ENCODE measurements around the gene ICE2.
"Not testable (repeated sequence)": the region's sequence is repeated elsewhere in the genome, so short reads cannot be mapped to it uniquely, and the experiment has no call there.

Gene ICE2

DNA sequence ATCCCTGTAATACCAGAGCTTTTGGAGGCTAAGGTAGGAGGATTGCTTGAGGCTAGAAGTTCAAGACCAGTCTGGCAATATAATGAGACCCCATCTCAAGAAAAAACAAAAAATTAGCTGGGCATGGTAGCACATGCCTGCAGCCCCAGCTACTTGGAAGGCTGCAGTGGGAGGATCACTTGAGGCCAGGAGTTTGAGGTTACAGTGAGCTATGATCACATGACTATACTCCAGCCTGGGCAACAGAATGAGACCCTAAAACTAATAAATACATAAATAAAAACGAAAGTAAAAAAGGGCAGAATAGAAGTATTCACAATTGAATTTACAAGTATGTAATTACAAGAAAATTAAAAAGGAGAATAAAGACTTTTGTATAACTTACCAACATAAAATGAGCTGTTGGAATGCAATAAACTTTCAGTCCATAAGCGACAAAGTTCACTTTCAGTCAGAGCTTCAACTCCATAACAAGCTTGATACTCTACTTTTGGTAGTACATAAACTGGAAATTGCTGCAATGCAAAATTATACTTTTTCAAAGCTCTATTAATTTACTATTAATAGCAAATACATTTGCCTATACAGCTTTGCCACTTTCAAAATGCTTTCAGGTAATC lies 36.8 kb downstream of the ICE2 start:
- DNase-seq, result no peak

DNA sequence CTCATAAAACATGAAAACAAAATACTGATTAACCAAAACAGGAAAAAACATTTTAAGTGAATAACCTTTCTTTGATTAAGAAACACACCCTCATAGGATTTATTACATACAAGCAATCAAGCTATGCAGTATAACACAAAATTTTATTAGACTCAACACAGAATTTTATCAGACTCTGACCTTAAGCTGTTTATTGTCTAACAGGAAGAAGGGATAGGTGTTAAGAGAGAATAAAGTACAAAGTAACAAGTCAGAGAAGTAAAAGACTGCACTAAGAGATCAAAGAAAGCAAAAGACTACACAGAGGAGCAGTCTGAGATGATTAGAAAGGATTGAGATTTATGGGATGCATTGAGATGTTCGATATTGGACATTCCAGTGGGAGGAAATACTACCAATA lies 37.6 kb downstream of the ICE2 start:
- no peak for DNase-seq

DNA sequence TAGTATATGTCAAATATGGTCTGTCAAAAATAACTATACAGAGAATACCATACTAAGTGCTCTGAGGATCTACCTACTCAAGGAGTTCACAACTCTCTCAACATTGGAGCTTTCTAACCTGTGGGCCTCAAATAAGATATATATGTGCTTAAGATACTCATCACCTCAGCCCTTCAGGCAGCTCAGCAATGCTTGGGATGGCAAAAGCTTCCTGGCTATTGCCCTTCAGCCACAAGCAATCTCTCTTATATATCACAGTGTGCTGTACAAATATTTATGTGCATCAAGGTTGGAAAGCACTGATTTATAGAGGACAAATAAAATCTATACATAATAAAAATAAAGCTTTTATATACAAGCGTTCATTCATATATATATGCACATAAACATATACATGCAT lies 40.3 kb downstream of the ICE2 start:
- no peak for DNase-seq

- no peak for DNase-seq
Observed at GRCh38 chr15:60428935-60429334, 50.0 kb downstream of the ICE2 start.

DNA sequence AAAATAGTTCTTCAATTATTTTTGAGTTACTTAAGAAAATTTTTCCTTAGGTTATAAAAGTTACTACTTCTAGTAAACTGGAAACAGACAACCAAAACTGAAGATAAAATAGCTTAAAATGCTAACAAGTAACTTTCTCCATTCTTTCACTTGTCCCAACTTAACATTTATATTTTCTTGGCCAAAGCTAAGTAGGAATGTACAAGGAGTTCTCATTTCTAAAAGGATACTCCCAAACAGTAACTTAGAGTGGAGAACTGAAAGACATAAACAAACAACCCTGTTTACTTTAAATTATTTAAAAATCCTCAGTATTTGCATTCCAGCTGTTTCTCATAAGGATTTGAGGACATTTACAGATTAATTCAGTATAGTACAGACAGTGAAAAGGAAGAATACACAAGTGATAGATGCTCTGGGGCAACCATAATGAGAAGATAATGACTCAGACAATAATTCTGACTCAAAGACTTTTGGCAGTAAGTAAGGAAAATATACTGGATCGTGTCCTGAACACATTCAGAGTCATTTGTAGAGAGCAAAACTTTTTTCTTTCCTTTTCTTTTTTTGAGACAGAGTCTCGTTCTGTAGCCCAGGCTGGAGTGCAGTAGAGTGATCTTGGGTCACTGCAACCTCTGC lies 52.0 kb downstream of the ICE2 start:
- no peak for DNase-seq

- no peak for DNase-seq
Observed at GRCh38 chr15:60425461-60425860, 53.5 kb downstream of the ICE2 start.

DNA sequence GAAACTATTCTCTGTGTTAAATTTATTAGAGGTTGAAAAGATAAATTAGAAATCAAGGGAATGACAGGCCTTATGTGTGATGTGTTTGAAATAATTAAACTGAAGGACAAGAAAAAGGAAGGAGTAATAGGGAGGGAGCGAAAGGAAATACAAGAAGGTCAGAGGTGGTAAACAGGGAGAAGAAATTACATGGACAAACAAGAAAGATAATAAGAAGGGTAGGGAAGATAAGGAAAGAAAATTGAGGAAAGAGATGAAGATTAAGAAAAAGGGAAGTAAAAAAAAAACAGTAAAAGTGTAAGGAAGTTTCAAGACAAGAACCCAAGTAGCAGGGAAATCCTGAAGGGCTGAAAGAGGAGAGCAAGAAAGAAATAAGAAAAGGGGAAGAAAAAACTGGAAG lies 54.9 kb downstream of the ICE2 start:
- DNase-seq, result no peak

GRCh38 chr15:60423537-60423936 lies 55.4 kb downstream of the ICE2 start:
- no peak for DNase-seq

GRCh38 chr15:60421544-60421943 lies 57.4 kb downstream of the ICE2 start:
- no peak for DNase-seq

DNA sequence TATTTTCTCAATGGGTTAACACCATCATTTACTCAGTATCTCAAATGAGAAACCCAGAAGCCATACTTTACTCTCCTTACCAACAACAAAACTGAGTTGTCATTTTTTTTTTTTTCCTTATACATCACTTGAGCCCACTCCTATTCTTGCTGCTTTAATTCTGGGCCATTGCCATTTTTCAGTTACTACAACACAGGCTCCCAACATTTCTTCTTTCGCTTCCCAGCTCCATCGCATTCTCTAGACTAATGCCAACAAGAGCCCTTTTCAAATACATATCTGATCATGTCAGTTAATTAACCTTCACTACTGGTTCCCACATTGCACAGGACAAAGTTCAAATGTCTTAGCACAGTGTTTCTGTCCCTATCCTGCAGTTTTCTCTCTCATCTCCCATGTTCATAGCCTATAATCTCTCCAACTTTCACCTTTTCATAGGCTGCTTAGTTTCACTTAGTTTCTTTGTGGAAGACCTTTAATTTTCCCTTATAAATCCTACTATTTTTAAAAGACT lies 58.7 kb downstream of the ICE2 start:
- DNase-seq, result no peak

GRCh38 chr15:60419753-60420152 lies 59.2 kb downstream of the ICE2 start:
- no peak for DNase-seq

DNA sequence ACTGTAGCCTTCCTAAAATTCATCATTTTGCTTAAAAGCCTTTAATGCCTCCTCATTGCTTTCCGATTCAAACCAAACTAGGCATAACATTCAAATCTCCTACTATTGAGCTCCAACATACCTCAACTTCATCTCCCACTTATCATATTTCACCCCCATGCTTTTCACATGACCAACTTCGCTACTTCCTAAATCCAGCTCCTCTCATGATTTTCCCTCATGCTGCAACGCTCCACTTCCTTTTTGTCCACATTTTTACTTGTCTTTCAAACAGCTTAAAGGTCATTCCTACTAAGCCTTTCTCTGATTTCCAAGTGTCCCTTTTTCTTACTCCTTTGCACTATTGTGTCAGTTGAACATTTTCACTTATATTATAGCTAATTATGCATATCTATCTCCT lies 60.8 kb downstream of the ICE2 start:
- no peak for DNase-seq

DNA sequence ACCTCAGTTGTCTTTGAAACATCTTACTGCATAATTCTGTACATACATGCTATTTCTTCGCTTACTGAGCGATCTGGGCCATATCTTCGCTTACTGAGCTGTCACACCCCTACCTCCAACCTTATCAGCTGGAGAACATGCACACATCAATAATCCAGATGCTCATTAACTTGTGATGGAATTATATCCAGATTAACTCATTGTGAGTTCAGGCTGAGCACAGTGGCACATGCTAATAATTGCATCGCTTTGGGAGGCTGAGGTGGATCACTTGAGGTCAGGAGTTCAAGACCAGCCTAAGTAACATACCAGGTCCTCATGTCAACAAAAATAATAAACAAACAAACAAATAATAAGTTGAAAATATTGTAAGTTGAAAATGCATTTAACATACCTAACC lies 61.8 kb downstream of the ICE2 start:
- no peak for DNase-seq

DNA sequence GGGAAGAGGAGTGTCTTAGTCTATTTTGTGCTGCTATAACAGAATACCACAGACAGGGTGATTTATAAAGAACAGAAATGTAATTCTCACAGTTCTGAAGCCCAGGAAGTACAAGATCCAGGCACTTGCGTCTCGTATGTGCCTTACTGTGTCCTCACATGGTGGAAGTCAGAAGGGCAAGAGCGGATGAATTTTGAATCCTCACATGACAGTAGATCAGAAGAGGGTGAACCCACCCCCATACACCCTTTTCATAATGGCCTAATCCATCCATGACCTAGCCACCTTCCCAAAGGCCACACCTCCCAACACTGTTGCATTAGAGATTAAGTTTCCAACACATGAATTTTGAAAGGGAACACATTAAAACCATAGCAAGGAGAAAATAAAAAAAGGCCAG lies 62.5 kb downstream of the ICE2 start:
- DNase-seq, result no peak

- no peak for DNase-seq
Observed at GRCh38 chr15:60414016-60414682, 64.8 kb downstream of the ICE2 start.

GRCh38 chr15:60413231-60413824 lies 65.6 kb downstream of the ICE2 start:
- no peak for DNase-seq

DNA sequence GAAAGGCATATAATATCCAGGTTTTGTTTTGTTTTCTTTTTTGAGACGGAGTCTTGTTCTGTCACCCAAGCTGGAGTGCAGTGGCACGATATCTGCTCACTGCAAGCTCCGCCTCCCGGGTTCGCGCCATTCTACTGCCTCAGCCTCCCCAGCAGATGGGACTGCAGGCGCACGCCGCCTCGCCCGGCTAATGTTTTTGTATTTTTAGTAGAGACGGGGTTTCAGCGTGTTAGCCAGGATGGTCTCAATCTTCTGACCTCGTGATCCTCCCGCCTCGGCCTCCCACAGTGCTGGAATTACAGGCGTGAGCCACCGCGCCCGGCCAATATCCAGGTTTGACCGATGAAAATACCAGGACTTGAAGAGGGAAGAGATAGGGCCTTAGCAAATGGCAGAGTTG lies 66.1 kb downstream of the ICE2 start:
- DNase-seq, result not testable (repeated sequence)

- no peak for DNase-seq
Observed at GRCh38 chr15:60411774-60412425, 67.0 kb downstream of the ICE2 start.

DNA sequence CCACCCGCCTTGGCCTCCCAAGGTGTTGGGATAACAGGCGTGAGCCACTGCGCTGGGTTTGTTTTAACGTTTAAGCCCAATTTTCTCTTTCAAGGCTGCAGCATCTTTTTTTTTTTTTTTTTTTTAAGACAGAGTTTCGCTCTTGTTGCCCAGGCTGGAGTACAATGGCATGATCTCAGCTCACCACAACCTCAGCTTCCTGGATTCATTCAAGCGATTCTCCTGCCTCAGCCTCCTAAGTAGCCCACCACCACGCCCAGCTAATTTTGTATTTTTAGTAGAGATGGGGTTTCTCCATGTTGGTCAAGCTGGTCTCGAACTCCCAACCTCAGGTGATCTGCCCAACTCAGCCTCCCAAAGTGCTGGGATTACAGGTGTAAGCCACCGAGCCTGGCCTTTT lies 68.6 kb downstream of the ICE2 start:
- not testable (repeated sequence) for DNase-seq

- no peak for DNase-seq
Observed at GRCh38 chr15:60408463-60408981, 70.4 kb downstream of the ICE2 start.

GRCh38 chr15:60407415-60407805 lies 71.5 kb downstream of the ICE2 start:
- DNase-seq, result no peak

- no peak for DNase-seq
Observed at GRCh38 chr15:60406513-60407414, 72.2 kb downstream of the ICE2 start.

All from activated effector memory CD4-positive, alpha-beta T cell treated with Interleukin-2 at 50 U/mL for 16 hours (primary cell).